ENCODE results near the gene RABGEF1. TPM values are rescaled to one million over a fixed set of nuclear protein-coding genes. Genes with fewer than 3 reads are reported as not detected.
A peak's percentile ranks its signal among the peaks of the same experiment; 100 is the strongest.
"Not testable (repeated sequence)": the region's sequence is repeated elsewhere in the genome, so short reads cannot be mapped to it uniquely, and the experiment has no call there.

The RABGEF1 gene
- total and polyA plus RNA-seq, 2 experiments from 2014 or later = 16.3 to 28.1 TPM

DNA sequence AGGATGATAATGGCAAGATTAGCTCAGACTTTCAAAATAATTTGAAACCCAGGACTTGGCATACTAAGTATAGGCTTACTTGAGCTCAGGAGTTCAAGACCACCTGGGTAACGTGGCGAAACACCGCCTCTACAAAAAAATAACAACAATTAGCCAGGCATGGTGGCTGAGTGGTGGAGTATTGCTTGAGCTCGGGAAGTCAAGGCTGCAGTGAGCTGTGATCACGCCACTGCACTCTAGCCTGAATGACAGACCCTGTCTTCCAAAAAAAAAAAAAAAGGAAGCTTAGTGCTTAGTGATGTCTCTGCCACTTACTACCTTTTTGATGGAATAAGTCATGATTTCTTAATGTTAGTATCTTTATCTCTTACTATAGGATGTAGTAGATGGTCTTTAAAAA lies 25.5 kb downstream of the RABGEF1 start:
- Histone ChIP-seq H3K4me2 (no peak overlapping the region), H3K27me3 (no peaks in the 10 kb centered on the region), H2AFZ (no peak overlapping the region), H3K79me2 (peaks cover 82% of the 10 kb centered on the region), H3K27ac (no peak overlapping the region), H3K9me2 (replicated peaks; ENCODE audit: insufficient read depth) (no peaks in the 10 kb centered on the region), H3K9me3 (ENCODE audit: low read depth) (no peaks in the 10 kb centered on the region), H4K20me1 (ENCODE audit: insufficient read depth, poor library complexity, severe bottlenecking) (peaks cover 28% of the 10 kb centered on the region), H3K4me1 (ENCODE audit: insufficient read depth) (no peaks in the 10 kb centered on the region), H3K36me3 (replicated peaks; ENCODE audit: insufficient read depth, low read depth) (no peaks in the 10 kb centered on the region), H3K4me3 (no peak overlapping the region)
- DNase-seq (ENCODE audit: low spot score) = no peak
- WGBS (ENCODE audit: low lambda C conversion rate, missing lambda C conversion rate) = 86% methylated on average over 5 of the region's 5 CpGs
- TF ChIP-seq EZH2phosphoT487 (IDR thresholded peaks at IDR 0.05; ENCODE audit: low read depth, severe bottlenecking, unreplicated experiment) = no peak
- TF ChIP-seq EZH2 (IDR thresholded peaks at IDR 0.05; ENCODE audit: borderline replicate concordance) = no peak
- TF ChIP-seq, protein P1, sequence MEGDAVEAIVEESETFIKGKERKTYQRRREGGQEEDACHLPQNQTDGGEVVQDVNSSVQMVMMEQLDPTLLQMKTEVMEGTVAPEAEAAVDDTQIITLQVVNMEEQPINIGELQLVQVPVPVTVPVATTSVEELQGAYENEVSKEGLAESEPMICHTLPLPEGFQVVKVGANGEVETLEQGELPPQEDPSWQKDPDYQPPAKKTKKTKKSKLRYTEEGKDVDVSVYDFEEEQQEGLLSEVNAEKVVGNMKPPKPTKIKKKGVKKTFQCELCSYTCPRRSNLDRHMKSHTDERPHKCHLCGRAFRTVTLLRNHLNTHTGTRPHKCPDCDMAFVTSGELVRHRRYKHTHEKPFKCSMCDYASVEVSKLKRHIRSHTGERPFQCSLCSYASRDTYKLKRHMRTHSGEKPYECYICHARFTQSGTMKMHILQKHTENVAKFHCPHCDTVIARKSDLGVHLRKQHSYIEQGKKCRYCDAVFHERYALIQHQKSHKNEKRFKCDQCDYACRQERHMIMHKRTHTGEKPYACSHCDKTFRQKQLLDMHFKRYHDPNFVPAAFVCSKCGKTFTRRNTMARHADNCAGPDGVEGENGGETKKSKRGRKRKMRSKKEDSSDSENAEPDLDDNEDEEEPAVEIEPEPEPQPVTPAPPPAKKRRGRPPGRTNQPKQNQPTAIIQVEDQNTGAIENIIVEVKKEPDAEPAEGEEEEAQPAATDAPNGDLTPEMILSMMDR (IDR thresholded peaks at IDR 0.05; ENCODE audit: poor library complexity) = no peak

DNA sequence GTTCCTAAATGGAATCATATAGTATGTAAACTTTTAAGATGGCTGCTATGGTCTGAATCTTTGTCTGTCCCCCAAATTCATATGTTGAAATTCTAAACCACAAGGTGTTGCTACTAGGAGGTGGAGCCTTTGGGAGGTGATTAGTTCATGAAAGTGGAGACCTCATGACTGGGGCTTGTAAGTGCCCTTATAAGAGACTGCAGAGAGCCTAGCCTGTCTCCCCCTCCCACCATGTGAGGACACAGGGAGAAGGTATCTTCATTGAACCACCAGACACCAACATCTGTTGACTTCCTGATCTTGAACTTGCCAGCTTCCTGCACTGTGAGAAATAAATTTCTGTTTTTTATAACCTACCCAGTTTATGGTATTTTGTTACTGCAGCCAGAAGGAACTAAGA lies 27.0 kb downstream of the RABGEF1 start:
- H3K36me3 ChIP-seq (replicated peaks; ENCODE audit: insufficient read depth, low read depth); H3K4me3 ChIP-seq; H3K27me3 ChIP-seq; DNase-seq (ENCODE audit: low spot score); H2AFZ ChIP-seq; H3K27ac ChIP-seq; H3K4me2 ChIP-seq; H3K9me3 ChIP-seq (ENCODE audit: low read depth); H3K4me1 ChIP-seq (ENCODE audit: insufficient read depth); H3K9me2 ChIP-seq (replicated peaks; ENCODE audit: insufficient read depth): not testable (repeated sequence)
- Histone ChIP-seq H3K79me2 (peaks cover 84% of the 10 kb centered on the region), H4K20me1 (ENCODE audit: insufficient read depth, poor library complexity, severe bottlenecking) (peaks cover 32% of the 10 kb centered on the region)

DNA sequence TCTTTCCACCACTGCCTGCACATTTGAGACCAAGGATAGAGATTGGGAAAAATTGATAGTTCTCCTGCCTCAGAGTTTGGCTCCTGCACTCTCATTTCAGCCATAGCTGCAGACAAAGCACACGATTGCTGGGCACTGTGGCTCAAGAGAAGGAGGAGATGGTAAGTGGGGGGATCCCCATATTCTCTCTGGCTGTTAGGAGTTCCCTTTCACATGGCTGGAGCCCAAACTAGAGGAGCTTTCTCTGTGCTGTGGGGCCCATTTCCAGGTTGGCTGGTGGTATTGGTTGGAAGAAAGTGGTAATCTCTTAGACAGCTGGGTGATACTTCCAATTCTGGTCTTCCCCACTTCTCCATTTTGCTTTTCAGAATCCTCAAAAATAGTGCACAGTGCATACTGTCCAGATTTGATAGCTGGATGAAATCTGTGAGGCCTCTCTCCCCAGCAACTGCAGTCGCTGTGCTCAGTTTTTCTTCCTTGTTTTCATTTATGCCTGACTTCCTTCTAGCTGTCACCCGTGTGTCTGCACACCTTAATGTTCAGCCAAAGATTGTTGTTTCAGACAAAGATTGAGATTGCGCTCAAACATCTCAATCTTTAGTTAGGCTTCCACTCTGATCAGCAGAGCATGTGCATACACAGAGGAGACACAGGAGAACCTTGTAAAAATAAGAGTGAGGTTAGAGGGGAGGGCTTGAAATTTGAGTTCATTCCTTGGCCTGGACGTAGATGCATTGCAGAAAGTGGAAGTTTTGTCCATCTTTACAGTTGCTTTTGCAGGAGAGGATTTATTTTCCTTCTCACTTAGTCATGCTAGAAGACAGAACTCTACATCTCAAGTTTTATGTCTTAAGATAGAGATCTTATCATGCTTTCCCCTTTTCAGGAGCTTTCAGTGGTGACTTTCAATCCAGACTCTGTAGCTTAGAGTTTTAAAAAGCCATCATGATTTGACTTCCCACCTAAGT lies 28.6 kb downstream of the RABGEF1 start:
- no peak overlapping the region for H3K27ac ChIP-seq
- no peak overlapping the region for H3K4me3 ChIP-seq
- H3K9me3 ChIP-seq (ENCODE audit: low read depth) = no peaks in the 10 kb centered on the region
- H3K27me3 ChIP-seq = no peaks in the 10 kb centered on the region
- no peak for DNase-seq (ENCODE audit: low spot score)
- H3K36me3 ChIP-seq (replicated peaks; ENCODE audit: insufficient read depth, low read depth) = no peaks in the 10 kb centered on the region
- H4K20me1 ChIP-seq (ENCODE audit: insufficient read depth, poor library complexity, severe bottlenecking) = peaks cover 32% of the 10 kb centered on the region
- peak overlapping the region; percentile 15 for H3K4me2 ChIP-seq
- no peaks in the 10 kb centered on the region for H3K4me1 ChIP-seq (ENCODE audit: insufficient read depth)
- 80% methylated on average over 5 of the region's 5 CpGs for WGBS (ENCODE audit: low lambda C conversion rate, missing lambda C conversion rate)
- H3K9me2 ChIP-seq (replicated peaks; ENCODE audit: insufficient read depth) = no peaks in the 10 kb centered on the region
- H2AFZ ChIP-seq = no peak overlapping the region
- peaks cover 78% of the 10 kb centered on the region for H3K79me2 ChIP-seq
- TF ChIP-seq EZH2 (IDR thresholded peaks at IDR 0.05; ENCODE audit: borderline replicate concordance) (no peak), EZH2phosphoT487 (IDR thresholded peaks at IDR 0.05; ENCODE audit: low read depth, severe bottlenecking, unreplicated experiment) (no peak)
- TF ChIP-seq, protein P1 (IDR thresholded peaks at IDR 0.05; ENCODE audit: poor library complexity) = no peak

DNA sequence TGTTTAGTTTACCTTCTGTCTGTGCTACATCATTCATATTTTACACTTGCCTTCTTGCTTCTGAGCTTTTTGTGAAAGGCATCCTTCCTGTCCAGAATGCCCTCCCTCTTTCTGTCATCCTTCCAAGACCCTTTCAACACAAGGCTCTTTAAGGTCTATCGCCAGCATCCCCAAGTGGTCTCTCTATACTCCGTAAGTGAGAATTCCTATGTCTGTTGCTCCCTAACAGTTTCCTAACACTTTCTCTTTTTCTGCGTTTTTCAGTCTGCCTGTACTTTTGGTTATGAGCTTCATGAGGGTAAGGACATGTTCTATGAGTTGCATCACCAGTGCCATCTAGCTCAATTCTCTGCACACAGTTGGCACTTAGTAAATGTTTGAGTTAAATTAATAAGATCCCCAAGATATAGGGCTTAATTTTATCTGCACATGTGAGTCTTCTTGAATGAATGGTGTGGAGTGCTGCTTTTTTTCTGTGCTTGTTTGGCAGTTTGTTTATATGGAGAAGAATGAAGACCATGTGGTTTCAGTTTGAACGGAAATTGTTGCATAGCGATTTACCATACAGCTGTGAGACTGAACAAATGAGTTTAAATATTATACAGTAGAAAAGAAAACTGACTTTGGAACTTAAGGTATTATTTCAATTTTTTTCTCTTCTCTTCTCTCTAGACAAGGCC lies 29.4 kb downstream of the RABGEF1 start:
- Histone ChIP-seq H3K9me3 (ENCODE audit: low read depth) (no peaks in the 10 kb centered on the region), H3K36me3 (replicated peaks; ENCODE audit: insufficient read depth, low read depth) (no peaks in the 10 kb centered on the region), H3K27me3 (no peaks in the 10 kb centered on the region), H3K4me3 (no peak overlapping the region), H2AFZ (no peak overlapping the region), H4K20me1 (ENCODE audit: insufficient read depth, poor library complexity, severe bottlenecking) (peaks cover 32% of the 10 kb centered on the region), H3K9me2 (replicated peaks; ENCODE audit: insufficient read depth) (no peaks in the 10 kb centered on the region), H3K4me1 (ENCODE audit: insufficient read depth) (no peaks in the 10 kb centered on the region), H3K79me2 (peaks cover 71% of the 10 kb centered on the region), H3K4me2 (peak overlapping the region; percentile 15), H3K27ac (no peak overlapping the region)
- DNase-seq (ENCODE audit: low spot score) = no peak
- 61% methylated on average over 5 of the region's 5 CpGs for WGBS (ENCODE audit: low lambda C conversion rate, missing lambda C conversion rate)
- TF ChIP-seq EZH2 (IDR thresholded peaks at IDR 0.05; ENCODE audit: borderline replicate concordance) = no peak

All from hepatocyte (in vitro differentiated cells).